ENCODE results near the gene CBX4.

DNA sequence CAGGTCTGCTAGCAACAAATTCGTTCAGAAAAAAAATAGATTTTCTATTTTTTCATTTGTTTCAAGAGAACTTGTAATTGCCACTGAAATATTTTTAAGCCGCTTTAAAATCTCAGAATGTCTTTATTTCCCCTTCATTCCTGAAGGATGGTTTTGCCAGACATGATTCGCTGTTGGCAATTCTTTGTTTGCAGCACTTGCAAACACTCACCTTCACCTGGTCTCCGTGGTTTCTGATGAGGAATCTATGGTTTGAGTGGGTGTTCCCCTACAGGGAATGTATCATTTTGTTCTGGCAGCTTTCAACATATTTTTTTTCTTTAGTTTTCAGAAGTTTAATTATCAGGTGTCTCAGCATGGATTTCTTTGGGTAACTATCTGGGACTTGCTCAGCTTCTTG lies 36.3 kb upstream of the CBX4 start:
- TF ChIP-seq POLR2AphosphoS5 (IDR thresholded peaks at IDR 0.05): no peak
- TF ChIP-seq, protein P1, sequence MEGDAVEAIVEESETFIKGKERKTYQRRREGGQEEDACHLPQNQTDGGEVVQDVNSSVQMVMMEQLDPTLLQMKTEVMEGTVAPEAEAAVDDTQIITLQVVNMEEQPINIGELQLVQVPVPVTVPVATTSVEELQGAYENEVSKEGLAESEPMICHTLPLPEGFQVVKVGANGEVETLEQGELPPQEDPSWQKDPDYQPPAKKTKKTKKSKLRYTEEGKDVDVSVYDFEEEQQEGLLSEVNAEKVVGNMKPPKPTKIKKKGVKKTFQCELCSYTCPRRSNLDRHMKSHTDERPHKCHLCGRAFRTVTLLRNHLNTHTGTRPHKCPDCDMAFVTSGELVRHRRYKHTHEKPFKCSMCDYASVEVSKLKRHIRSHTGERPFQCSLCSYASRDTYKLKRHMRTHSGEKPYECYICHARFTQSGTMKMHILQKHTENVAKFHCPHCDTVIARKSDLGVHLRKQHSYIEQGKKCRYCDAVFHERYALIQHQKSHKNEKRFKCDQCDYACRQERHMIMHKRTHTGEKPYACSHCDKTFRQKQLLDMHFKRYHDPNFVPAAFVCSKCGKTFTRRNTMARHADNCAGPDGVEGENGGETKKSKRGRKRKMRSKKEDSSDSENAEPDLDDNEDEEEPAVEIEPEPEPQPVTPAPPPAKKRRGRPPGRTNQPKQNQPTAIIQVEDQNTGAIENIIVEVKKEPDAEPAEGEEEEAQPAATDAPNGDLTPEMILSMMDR (IDR thresholded peaks at IDR 0.05): no peak
